ENCODE results near the gene CTNNA3.
A peak's percentile ranks its signal among the peaks of the same experiment; 100 is the strongest.

CTNNA3 gene

DNA sequence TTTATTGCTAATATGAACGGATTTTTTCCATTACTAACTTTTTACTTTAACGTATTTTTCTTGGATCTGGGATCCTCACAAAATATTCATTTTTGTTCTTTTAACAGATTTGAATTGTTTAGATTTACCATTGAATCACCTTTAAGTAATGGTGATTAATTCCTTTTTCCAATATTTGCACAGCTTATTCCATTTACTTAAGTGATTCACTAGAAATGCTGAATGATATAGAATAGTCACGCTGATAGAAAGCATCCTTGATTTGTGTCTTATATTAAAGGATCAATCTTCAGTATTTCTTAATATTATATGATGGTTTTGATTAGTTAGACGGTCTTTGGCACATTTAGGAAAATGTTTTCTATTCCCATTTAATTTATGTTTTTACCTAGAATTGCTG is 886.6 kb downstream of the CTNNA3 start:
- in situ Hi-C loops (cut with MboI; ENCODE audit: low sequenced_read_pairs), result no loop called here
- Histone ChIP-seq H3K4me3 (no peak overlapping the region), H3K9me3 (no peaks in the 10 kb centered on the region), H3K36me3 (replicated peaks) (no peaks in the 10 kb centered on the region), H3K27me3 (ENCODE audit: low read depth) (no peaks in the 10 kb centered on the region), H3K4me1 (peaks cover 12% of the 10 kb centered on the region)
- DNase-seq (ENCODE audit: low spot score in 2 of 2), result no peak

DNA sequence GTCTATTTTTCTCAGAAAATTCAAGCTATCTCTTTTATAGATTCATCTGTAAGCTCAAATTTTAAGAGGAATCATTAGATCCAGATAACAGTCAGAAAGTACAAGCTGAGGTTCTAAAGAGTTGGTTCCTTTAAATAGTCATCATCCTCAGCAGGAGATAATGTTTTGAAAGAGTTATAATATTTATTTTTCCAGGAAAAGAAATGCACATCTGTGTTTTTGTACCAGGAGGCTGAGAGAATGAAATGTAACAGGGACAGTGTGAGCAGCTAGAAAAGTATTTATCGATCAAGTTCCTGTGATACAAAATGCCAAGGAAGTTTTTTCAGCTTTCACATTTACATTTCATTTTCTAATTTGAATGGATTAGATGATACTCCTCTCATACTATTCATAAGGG is 890.4 kb downstream of the CTNNA3 start:
- in situ Hi-C loops (cut with MboI; ENCODE audit: low sequenced_read_pairs), result no loop called here
- Histone ChIP-seq H3K36me3 (replicated peaks) (no peaks in the 10 kb centered on the region), H3K9me3 (no peaks in the 10 kb centered on the region)

GRCh38 chr10:66804962-66805361 is 891.0 kb downstream of the CTNNA3 start:
- Histone ChIP-seq H3K9me3 (no peaks in the 10 kb centered on the region), H3K4me3 (no peak overlapping the region), H3K36me3 (replicated peaks) (no peaks in the 10 kb centered on the region), H3K27me3 (ENCODE audit: low read depth) (no peaks in the 10 kb centered on the region), H3K4me1 (peaks cover 8% of the 10 kb centered on the region)
- DNase-seq (ENCODE audit: low spot score in 2 of 2), result no peak
- in situ Hi-C loops (cut with MboI; ENCODE audit: low sequenced_read_pairs), result no loop called here

More for the DNA sequence above, 890.4 kb downstream of the CTNNA3 start:
- Histone ChIP-seq H3K27me3 (ENCODE audit: low read depth) (no peaks in the 10 kb centered on the region), H3K4me3 (no peak overlapping the region), H3K4me1 (peaks cover 8% of the 10 kb centered on the region)
- DNase-seq (ENCODE audit: low spot score in 2 of 2), result no peak

- Histone ChIP-seq H3K36me3 (replicated peaks) (no peaks in the 10 kb centered on the region), H3K27me3 (ENCODE audit: low read depth) (no peaks in the 10 kb centered on the region), H3K9me3 (no peaks in the 10 kb centered on the region), H3K4me1 (peaks cover 8% of the 10 kb centered on the region), H3K4me3 (no peak overlapping the region)
- DNase-seq (ENCODE audit: low spot score in 2 of 2), result peak in 1 of 2 experiments; percentile 46
- in situ Hi-C loops (cut with MboI; ENCODE audit: low sequenced_read_pairs), result no loop called here
Observed at GRCh38 chr10:66803174-66803573, 892.8 kb downstream of the CTNNA3 start.

DNA sequence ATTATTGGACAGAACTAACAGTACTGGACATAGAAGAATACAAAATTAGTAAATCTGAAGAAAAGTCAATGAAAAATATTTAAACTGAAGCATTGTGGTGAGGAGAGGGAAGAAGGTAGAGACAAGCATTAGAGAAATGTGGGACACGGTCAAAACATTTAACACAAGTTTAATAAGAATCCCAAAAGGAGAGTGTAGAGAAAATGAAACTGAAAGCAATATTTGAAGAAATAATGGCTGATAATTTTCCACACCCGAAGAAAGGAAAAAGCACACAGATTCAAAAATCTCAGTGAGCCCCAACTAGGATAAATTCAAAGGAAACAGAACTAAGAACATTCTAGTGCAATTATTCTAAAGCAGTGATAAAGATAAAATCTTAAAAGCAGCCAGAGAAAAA is 896.5 kb downstream of the CTNNA3 start:
- H3K4me3 ChIP-seq, result no peak overlapping the region
- in situ Hi-C loops (cut with MboI; ENCODE audit: low sequenced_read_pairs), result no loop called here
- DNase-seq (ENCODE audit: low spot score in 2 of 2), result no peak

DNA sequence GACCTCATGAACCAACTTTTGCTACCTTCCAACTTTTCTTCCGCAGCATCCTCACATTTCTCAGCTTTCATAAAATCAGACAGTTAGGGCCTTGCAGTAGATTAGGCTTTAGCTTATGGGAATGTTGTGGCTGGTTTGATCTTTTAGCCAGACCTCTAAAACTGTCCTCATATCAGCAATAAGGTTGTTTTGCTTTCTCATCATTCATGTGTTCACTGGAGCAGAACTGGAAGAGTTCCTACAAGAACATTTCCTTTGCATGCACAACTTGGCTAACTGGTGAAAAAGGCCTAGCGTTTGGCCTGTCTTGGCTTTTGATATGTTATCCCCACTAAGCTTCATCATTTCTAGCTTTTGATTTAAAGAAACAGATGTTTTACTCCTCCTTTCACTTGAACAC is 900.1 kb downstream of the CTNNA3 start:
- in situ Hi-C loops (cut with MboI; ENCODE audit: low sequenced_read_pairs), result no loop called here
- Histone ChIP-seq H3K27me3 (ENCODE audit: low read depth) (no peaks in the 10 kb centered on the region), H3K4me1 (peaks cover 3% of the 10 kb centered on the region; the same call in 1 of the 2 replicates), H3K36me3 (replicated peaks) (no peaks in the 10 kb centered on the region), H3K4me3 (no peak overlapping the region), H3K9me3 (no peaks in the 10 kb centered on the region)
- no peak for DNase-seq (ENCODE audit: low spot score in 2 of 2)

More for the DNA sequence above, 896.5 kb downstream of the CTNNA3 start:
- H3K4me1 ChIP-seq, result peaks cover 11% of the 10 kb centered on the region
- H3K36me3 ChIP-seq (replicated peaks), result no peaks in the 10 kb centered on the region
- no peaks in the 10 kb centered on the region for H3K27me3 ChIP-seq (ENCODE audit: low read depth)
- no peaks in the 10 kb centered on the region for H3K9me3 ChIP-seq

- DNase-seq (ENCODE audit: low spot score in 2 of 2), result no peak
- Histone ChIP-seq H3K36me3 (replicated peaks) (no peaks in the 10 kb centered on the region), H3K27me3 (ENCODE audit: low read depth) (no peaks in the 10 kb centered on the region), H3K4me3 (no peak overlapping the region), H3K9me3 (no peaks in the 10 kb centered on the region), H3K4me1 (peaks cover 1% of the 10 kb centered on the region; the same call in 1 of the 2 replicates)
- in situ Hi-C loops (cut with MboI; ENCODE audit: low sequenced_read_pairs), result no loop called here
Observed at GRCh38 chr10:66792441-66792840, 903.6 kb downstream of the CTNNA3 start.

DNA sequence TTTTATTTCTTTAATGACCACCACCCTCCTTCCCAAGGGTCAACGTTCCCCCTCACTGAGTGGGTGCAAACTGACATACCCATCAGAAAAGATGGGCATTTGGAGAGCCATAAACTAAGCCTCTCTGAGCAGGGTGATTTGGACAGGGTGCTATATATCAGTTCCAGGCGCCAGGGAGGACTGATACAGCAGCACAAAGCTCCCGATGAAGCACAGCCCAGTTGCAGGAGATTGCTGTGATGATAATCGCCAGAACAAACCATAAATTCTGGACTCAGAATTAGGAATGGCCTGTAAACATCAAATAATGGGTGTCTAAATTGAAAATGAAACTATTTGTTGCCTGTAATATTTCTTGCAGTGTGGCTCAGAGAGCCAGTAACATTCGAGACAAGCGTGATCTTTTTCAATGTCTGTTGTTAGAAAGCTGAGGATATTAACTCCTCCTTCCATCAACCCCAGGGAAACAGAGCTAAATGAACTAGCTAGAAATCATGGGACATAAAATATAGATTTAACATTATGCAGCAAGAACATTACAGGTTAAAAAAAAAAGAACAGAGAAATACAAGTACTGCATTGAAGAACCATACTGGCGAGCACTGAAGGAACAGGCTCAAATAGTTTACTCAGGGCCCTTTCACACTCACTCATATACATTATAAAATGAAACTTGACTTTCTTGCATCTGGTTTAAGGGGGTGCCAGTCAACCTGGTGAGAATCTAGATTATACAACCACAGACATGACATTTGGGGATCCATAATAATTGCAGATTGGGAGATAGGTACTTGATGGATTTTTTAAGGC is 907.6 kb downstream of the CTNNA3 start:
- H3K4me3 ChIP-seq, result no peak overlapping the region
- peaks cover 17% of the 10 kb centered on the region for H3K4me1 ChIP-seq
- in situ Hi-C loops (cut with MboI; ENCODE audit: low sequenced_read_pairs), result no loop called here
- no peak for DNase-seq (ENCODE audit: low spot score in 2 of 2)
- no peaks in the 10 kb centered on the region for H3K36me3 ChIP-seq (replicated peaks)
- H3K27me3 ChIP-seq (ENCODE audit: low read depth), result no peaks in the 10 kb centered on the region
- no peaks in the 10 kb centered on the region for H3K9me3 ChIP-seq

DNA sequence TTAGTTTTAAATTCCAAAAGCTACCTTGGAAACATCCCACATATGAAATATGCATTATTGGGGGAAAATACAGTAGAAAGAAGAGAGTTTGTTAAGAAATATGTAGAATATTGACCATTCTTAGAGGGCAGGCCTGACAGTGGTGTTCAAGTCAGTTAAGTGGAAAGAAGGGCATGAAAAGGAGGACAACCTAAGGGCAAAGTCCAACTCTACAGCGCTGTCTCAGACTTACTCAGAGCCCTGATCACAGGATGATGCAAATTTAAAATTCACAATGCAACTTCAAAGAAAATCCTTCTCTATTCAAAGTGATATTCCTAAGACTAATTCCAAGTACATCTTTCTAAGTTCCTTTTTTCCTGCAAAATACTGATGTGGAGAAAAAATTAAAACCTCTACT is 909.3 kb downstream of the CTNNA3 start:
- DNase-seq (ENCODE audit: low spot score in 2 of 2), result no peak
- Histone ChIP-seq H3K9me3 (no peaks in the 10 kb centered on the region), H3K27me3 (ENCODE audit: low read depth) (no peaks in the 10 kb centered on the region), H3K36me3 (replicated peaks) (no peaks in the 10 kb centered on the region), H3K4me1 (peaks cover 17% of the 10 kb centered on the region), H3K4me3 (no peak overlapping the region)
- in situ Hi-C loops (cut with MboI; ENCODE audit: low sequenced_read_pairs), result no loop called here

GRCh38 chr10:66784770-66785169 is 911.2 kb downstream of the CTNNA3 start:
- in situ Hi-C loops (cut with MboI; ENCODE audit: low sequenced_read_pairs), result no loop called here
- Histone ChIP-seq H3K4me1 (peaks cover 17% of the 10 kb centered on the region), H3K9me3 (no peaks in the 10 kb centered on the region), H3K36me3 (replicated peaks) (no peaks in the 10 kb centered on the region), H3K27me3 (ENCODE audit: low read depth) (no peaks in the 10 kb centered on the region), H3K4me3 (no peak overlapping the region)
- DNase-seq (ENCODE audit: low spot score in 2 of 2), result peak in 1 of 2 experiments; percentile 66

GRCh38 chr10:66783316-66783715 is 912.7 kb downstream of the CTNNA3 start:
- Histone ChIP-seq H3K36me3 (replicated peaks) (no peaks in the 10 kb centered on the region), H3K4me3 (no peak overlapping the region), H3K4me1 (peaks cover 17% of the 10 kb centered on the region), H3K9me3 (no peaks in the 10 kb centered on the region), H3K27me3 (ENCODE audit: low read depth) (no peaks in the 10 kb centered on the region)
- DNase-seq (ENCODE audit: low spot score in 2 of 2), result no peak
- in situ Hi-C loops (cut with MboI; ENCODE audit: low sequenced_read_pairs), result no loop called here

GRCh38 chr10:66782776-66783175 is 913.2 kb downstream of the CTNNA3 start:
- no peaks in the 10 kb centered on the region for H3K27me3 ChIP-seq (ENCODE audit: low read depth)
- H3K36me3 ChIP-seq (replicated peaks), result no peaks in the 10 kb centered on the region
- peaks cover 17% of the 10 kb centered on the region for H3K4me1 ChIP-seq
- no peak overlapping the region for H3K4me3 ChIP-seq
- in situ Hi-C loops (cut with MboI; ENCODE audit: low sequenced_read_pairs), result no loop called here
- H3K9me3 ChIP-seq, result no peaks in the 10 kb centered on the region
- no peak for DNase-seq (ENCODE audit: low spot score in 2 of 2)

DNA sequence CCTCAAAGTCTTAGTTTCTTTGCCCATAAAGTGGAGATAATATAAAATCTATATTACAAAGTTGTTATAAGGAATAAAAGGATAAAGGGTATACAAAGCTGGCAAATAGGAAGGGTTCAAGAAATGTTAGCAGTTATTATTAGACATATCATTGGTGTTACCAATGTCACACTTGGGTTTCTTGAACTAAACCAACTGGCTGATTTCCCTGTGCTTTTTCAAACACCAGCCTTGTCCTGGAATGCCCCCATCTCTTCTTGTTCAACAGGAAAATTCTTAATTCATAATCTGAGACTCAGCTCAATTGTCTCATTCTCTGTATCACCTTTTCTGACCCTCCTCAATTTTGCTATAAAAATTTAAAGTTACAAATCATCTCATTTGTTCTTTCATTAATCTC is 913.9 kb downstream of the CTNNA3 start:
- in situ Hi-C loops (cut with MboI; ENCODE audit: low sequenced_read_pairs), result no loop called here
- H3K36me3 ChIP-seq (replicated peaks), result no peaks in the 10 kb centered on the region
- no peaks in the 10 kb centered on the region for H3K27me3 ChIP-seq (ENCODE audit: low read depth)
- DNase-seq (ENCODE audit: low spot score in 2 of 2), result no peak
- H3K4me3 ChIP-seq, result no peak overlapping the region
- peaks cover 17% of the 10 kb centered on the region for H3K4me1 ChIP-seq
- no peaks in the 10 kb centered on the region for H3K9me3 ChIP-seq

DNA sequence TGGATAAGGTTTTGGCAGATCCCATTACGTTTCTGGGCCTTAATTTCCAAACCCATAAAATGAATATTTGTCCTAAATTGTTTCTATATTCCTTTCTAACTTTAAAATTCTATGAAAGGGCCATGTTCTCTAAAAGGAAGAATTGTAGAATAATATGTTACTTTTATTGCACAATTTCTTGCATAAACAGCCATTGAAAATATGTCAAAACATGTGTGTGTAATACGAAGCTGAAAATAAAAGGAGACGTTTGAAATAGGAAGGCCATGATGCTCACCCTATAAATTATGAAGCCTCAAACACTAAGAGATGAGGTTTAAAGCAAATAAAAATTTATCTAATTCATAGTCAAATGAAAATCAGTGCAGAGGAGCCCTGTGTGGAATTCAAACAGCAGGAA is 915.2 kb downstream of the CTNNA3 start:
- Histone ChIP-seq H3K4me1 (peaks cover 17% of the 10 kb centered on the region), H3K36me3 (replicated peaks) (no peaks in the 10 kb centered on the region), H3K4me3 (no peak overlapping the region), H3K9me3 (no peaks in the 10 kb centered on the region), H3K27me3 (ENCODE audit: low read depth) (no peaks in the 10 kb centered on the region)
- DNase-seq (ENCODE audit: low spot score in 2 of 2), result no peak
- in situ Hi-C loops (cut with MboI; ENCODE audit: low sequenced_read_pairs), result no loop called here

GRCh38 chr10:66778351-66778750 is 917.6 kb downstream of the CTNNA3 start:
- no peaks in the 10 kb centered on the region for H3K36me3 ChIP-seq (replicated peaks)
- H3K27me3 ChIP-seq (ENCODE audit: low read depth), result no peaks in the 10 kb centered on the region
- no peaks in the 10 kb centered on the region; the same call in 1 of the 2 replicates for H3K4me1 ChIP-seq
- in situ Hi-C loops (cut with MboI; ENCODE audit: low sequenced_read_pairs), result no loop called here
- DNase-seq (ENCODE audit: low spot score in 2 of 2), result no peak
- no peaks in the 10 kb centered on the region for H3K9me3 ChIP-seq
- no peak overlapping the region for H3K4me3 ChIP-seq

All from HAP-1 (cell line).